ENCODE results near the gene FRMD1.

Gene FRMD1

DNA sequence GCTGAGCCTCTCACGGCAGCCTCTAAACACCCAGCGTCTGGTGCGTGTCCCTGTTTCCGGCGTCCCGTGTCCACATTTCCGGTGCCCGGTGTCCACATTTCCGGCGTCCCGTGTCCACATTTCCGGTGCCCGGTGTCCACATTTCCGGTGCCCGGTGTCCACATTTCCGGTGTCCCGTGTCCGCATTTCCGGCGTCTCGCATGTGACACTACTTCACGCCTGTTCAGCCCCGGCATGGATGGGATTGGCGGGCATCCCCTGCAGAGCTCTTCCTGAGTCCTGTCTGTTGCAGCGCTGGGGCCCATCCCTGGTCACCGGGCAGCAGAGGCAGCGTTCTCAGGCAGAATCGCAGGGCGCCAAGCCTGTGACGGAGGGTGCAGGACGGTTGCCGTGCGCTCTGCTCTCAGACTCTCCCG lies 3.2 kb downstream of the FRMD1 start:
- no peak for DNase-seq

DNA sequence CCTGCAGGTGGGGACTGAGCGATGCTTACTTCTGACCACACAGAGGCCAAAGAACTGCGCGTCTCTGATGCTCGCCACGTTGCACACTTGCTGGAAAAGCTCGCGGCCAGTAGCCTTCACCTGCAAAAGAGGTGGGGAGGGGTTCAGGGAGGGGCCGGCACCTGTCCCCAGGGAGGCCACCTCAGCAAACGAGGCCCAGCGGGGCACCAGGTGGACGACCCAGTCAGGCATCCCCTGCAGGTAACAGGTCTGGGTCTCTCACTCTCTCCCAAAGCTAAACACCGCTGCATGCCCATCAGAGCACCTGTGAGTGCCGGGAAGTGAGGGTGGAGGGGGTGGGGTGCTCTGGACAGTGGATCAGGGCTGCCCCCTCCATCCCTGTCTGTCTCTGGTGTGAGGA lies 3.8 kb downstream of the FRMD1 start:
- no peak for DNase-seq

DNA sequence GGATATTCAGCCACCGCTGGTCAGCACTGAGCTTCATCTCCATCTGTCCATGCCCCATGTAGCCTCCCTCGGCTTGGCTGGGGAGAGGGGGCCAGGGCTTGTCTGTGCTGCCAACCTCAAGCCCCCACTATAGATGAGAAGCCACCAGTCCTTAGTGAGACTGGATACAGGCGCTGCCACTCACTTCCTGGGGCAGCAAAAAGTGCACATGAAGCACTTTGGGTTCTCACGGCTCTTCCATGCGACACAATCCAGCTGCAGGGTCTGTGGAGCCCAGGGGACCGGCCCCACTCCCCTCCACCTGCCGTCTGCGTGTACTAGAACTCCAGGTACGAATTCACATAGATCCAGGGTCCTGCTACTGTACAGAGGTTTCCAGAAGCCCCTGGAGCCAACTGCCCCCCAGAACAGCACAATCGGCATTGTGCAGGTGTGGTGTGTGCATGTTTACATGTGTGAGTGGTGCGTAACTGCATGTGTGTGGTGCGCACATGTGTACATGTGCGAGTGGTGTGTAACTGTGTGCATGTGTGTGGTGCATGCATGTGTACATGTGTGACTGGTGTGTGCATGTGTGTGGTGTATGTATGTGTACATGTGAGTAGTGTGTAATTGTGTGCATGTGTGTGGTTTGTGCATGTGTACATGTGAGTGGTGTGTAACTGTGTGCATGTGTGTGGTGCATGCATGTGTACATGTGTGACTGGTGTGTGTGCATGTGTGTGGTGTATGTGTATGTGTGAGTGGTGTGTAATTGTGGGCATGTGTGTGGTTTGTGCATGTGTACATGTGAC lies 4.9 kb downstream of the FRMD1 start:
- no peak for DNase-seq

DNA sequence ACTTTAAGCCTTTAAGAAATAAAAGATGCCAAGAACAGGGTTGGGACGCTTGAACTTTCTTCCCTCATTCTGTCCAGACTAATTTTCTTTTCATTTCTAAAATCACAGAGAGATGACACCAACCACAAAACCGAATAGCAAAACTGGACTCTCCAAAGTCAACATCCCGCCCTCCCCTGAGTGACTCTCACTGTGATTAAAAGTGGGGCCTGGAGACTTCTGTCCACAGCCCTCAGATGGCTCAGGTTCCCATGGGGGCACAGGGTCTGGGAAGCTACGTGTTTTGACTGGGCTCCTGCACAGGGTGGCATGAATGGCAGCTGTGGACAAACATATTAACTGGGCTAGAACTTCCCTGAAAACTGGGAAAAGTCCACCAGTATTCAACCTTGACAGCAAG lies 6.3 kb downstream of the FRMD1 start:
- no peak for DNase-seq

- no peak for DNase-seq
These were observed 6.8 kb downstream of the FRMD1 start for GRCh38 chr6:168072261-168072660.

DNA sequence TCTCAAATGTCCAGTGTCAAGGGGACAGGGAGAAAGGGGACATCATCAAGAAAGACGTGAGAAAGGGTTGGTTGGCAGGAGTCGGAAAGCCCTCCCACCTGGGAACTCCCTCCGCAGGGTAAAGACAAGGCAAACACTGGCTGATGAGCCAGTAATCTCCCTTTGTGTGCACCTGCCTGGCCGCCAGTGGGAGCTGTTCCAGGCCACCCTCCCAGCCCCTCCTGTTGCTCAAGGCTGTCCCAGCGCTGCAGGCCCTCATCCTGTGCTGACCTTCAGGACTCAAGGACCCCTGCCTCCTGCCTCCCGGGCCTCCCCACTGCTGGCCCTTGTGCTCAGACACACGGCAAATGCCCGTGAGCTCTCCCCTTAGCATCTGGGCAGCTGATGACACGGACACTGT lies 7.4 kb downstream of the FRMD1 start:
- DNase-seq, result peak; percentile 32

- no peak for DNase-seq
These were observed 8.2 kb downstream of the FRMD1 start for GRCh38 chr6:168070804-168071203.

- DNase-seq, result peak; percentile 64
These were observed 11.8 kb downstream of the FRMD1 start for GRCh38 chr6:168067081-168067759.

DNA sequence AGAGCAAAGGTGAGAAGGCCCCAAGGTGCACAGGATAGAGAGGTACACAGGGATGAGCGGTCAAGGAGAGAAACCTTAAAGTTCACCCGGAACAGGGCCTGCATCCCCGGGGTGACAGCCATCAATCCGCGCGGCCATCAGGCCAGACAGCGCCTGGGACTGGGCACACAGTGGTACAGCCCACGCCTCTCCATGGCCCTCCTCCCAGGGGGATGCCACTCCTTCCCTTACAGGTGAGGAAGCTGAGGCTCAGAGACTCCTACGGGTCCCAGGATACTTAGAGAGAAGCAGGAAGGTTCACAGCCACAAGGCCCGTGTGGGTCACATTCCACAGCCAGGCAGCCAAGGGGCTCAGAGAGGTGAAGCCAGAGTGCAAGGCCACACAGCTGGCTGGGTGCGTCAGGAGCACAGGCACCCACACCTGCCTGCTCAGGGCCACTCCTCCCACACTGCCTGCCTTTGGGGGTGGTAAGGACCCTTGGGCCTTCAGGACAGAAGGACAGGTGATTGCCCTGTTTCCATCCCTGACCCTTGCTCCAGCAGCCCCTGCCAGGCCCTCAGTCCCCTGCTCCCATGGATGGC lies 14.7 kb downstream of the FRMD1 start:
- DNase-seq, result no peak

- DNase-seq, result no peak
These were observed 15.6 kb downstream of the FRMD1 start for GRCh38 chr6:168063431-168063830.

DNA sequence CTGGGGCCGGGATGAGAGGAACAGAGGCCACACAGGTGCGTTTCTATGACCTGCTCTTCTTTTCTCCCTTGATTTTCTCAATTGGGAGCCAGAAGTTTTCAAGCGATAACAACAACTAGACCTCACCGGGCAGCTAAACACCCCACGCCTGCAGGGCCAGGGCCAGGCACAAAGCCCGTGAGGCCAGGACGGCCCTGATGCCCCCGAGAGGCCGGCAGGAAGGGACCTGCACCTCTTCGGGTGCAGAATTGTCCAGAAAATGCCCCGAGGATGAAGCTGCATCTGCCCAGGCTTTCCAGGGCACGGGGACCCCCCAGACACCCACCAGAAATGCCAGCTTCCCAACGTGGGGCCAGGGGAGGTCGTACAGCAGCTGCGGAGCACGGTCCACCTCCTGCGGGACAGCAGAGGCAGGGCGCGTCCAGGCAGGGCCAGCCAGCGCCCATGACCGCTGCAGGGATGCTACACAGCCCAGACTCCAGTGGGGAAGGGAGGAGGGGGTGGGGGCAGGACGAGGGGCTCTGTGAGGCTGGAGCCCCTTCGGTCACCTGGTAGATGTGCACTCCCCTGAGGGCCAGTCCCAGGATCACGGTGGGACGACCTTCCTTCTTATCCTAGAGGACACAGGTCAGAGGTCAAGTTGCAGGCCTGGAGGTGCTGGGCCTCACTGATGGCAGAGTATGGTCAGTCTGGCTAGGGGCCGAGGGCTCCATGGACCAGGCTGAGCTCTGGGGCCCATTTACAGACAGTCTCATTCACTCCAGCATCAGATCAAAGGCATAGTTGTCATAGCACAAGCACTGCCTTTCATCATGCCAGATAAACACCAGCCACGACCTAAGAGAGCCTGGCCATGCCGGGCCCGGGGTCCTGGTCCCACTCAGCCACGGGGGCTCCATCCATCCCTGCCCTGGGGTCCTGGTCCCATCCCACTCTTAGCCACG lies 16.4 kb downstream of the FRMD1 start:
- DNase-seq, result no peak

DNA sequence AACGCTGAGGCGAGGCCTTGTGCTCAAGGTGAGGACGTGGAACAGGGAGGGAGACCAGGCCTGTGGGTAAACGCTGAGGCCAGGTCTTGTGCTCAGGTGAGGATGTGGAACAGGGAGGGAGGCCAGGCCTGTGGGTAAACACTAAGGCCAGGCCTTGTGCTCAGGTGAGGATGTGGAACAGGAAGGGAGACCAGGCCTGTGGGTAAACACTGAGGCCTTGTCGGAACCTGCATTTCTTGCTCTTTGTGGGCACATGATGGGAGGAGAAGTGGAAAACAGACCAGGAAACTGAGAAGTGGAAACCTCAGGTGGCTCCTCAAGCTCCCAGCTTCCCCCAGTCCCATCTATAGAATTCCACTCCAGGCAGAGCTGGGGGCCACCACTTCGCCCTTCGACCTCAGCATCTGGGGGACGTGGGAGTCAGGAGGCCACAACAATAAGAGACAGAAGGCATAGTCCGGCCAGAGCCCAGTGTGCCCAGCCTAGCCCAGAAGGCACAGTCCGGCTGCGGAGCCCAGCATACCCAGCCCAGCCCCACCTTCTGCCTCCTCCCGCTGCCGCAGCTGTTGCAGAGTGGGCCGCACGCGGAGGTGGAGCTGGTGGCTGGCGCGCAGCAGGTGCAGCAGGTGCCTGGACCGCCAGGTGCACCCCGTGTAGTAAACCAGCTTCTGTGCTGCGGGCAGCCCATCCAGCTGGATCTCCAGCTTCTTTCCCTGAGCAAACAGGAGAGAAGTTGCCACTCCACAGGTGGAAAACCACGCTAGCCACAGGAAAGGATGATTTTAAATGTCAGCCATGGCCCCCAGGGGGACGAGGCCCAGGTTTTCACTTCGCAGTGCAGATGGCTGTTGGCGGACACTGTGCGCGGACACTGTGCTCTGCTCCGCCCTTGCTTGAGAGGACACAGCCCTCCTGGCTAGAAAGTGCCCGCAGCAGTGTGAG lies 17.5 kb downstream of the FRMD1 start:
- peak; percentile 68 for DNase-seq

GRCh38 chr6:168060521-168060931 lies 18.5 kb downstream of the FRMD1 start:
- peak; percentile 47 for DNase-seq

GRCh38 chr6:168058691-168059551 lies 20.1 kb downstream of the FRMD1 start:
- peak; percentile 72 for DNase-seq

DNA sequence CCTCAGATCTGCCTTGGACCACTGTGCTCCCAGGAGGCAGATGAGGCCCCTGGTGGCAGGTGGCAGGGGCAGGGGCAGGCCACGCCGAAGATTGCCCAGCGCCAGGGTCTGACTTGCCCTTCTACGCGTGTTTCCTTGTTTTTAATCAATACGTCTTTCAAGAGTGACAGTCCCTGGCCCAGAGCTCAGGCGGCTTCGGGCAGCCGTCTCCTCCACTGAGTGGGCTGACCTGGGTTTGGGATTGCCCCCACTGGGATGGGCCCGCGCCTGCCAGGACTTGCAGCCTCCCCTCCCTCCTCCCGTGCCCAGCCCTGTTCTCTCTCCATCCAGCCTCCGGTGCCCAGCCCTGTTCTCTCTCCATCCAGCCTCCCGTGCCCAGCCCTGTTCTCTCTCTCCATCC lies 21.2 kb downstream of the FRMD1 start:
- no peak for DNase-seq

DNA sequence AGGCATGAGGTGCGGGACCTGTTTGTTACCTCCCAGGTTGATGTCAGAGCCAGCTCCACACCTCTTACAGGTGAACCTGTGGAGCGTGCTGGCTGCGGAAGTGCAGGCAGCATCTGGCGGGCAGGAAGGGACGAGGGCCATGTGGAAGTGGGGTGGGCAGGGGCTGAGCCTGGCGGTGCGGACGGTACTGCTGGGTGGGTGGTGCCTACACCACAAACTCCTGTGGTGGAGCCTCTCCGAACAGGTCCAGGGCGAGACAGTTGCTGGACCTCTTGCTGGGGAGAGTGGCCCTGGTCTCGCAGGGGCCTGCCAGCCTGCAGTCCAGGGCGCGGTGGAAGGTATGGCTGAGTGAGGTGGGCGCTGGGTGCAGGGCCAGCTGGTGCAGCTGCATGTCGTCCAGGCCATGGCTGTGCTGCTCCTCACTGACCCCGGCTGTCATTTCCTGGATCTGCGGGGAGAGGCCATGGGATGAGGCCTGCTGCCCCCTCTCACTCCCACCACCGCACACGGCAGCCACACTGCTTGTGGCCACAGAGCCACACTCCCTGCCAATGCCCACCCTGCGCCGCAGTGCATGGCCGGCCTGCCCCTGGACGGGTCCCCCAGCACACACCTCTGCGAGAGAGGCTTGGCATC lies 22.0 kb downstream of the FRMD1 start:
- no peak for DNase-seq

DNA sequence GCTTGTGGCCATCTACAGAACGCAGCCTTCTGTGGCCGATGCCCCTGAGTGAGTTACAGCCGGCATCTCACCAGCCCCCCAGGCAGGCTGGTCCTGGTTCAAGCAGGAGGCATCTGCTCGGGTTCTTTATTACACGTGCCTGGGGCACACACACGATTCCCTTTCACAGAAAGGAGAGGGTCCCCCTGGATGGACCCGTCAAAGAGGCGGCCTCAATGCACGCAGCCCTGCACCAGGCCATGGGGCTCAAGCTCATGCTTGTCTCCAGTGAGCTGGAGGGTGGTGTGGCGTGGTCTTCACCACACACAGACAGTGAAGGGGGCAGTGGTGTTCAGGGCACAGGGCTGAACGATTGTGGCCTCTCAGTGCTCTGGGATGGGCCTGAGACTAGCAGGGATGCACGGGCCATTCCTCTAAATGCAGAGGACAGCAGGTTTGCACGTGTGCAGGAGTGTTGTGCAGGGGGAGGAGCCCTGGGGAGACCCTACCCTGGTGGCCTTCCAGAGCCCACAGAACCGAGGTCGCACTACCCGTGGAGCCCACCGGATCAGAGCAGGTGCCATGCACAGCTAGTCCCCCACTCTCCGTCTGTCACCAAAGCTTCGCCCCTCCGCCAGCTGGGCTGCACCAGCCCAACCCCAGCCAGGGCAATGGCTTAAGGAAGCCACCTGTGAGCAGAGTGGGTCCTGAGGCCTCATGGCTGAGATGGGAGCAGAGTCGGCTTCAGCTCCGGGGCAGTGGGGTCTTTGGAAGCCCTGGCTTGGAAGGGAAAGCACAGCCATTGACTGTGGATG lies 23.1 kb downstream of the FRMD1 start:
- no peak for DNase-seq

DNA sequence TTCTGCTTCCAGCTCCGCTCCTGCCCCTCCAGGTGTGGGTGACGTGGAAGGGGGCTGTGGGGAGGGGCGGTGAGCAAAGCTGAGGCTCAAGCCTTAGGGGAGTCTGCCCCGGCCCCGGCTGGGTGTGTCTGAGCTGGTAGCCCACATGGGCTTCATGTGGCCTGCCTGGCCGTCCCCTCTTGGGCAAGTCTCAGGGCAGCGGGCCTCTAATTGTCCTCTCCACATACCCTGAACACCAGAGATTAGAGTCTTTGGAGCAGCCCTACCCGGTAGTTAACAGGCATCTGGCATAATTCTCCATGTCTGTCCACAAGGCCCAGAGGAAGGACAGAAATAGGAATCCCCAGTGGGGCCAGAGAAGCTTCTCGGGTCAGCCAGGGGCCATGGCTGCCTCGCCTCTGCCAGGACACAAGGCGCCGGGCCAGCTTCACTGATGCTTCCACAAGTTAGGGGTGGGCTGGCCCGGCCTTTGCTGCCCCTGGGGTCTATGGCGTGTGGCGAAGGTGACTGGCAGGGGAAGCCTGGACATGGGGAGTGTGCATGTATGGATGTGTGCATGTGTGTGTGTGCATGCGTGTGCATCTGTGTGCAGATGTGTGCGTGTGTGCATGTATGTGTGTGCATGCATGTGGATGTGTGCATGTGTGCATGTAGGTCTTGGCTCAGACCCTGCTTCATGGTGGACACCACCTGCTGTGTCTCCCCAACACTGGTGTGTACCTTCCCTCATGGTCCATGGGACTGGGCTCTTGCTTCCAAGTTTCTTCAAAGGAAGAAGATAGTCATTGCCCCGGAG lies 24.0 kb downstream of the FRMD1 start:
- DNase-seq, result no peak

Data from RPMI8226 (cell line).